Parathyroid adenoma (tissue), 2 donors: ENCODE data around the gene SASH3.
A peak's percentile ranks its signal among the peaks of the same experiment; 100 is the strongest.

Source experiments
- H2AFZ ChIP-seq: fragments of 300-600 bp; sonication (generic); one replicate; pipeline ENCODE4 v1.7.0; 2017; ENCODE audit warnings: antibody characterized with exemption, mild to moderate bottlenecking
- H3K27ac ChIP-seq: fragments of 300-600 bp; sonication (generic); one replicate; pipeline ENCODE4 v1.7.0; 2017
- H3K27me3 ChIP-seq: fragments of 300-600 bp; sonication (generic); one replicate; pipeline ENCODE4 v1.7.0; 2017; ENCODE audit warnings: low read length; ENCODE audit not compliant: control insufficient read depth, insufficient read depth
- H3K36me3 ChIP-seq: fragments of 300-600 bp; sonication (generic); one replicate; pipeline ENCODE4 v1.7.0; 2017; ENCODE audit warnings: low read length; ENCODE audit not compliant: control insufficient read depth, insufficient read depth
- H3K4me1 ChIP-seq: fragments of 300-600 bp; sonication (generic); one replicate; pipeline ENCODE4 v1.7.0; 2017; ENCODE audit warnings: control low read depth
- H3K4me2 ChIP-seq: fragments of 300-600 bp; sonication (generic); one replicate; pipeline ENCODE4 v1.7.0; 2017; ENCODE audit warnings: low read length
- H3K4me3 ChIP-seq: fragments of 300-600 bp; sonication (generic); one replicate; pipeline ENCODE4 v1.7.0; 2017; ENCODE audit warnings: low read depth, low read length
- H3K79me2 ChIP-seq: fragments of 300-600 bp; sonication (generic); one replicate; pipeline ENCODE4 v1.7.0; 2017; ENCODE audit warnings: control low read depth
- H3K9ac ChIP-seq: fragments of 300-600 bp; sonication (generic); one replicate; pipeline ENCODE4 v1.7.0; 2017; ENCODE audit warnings: mild to moderate bottlenecking
- H3K9me3 ChIP-seq: fragments of 300-600 bp; sonication (generic); one replicate; pipeline ENCODE4 v1.7.0; 2017; ENCODE audit warnings: low read length; ENCODE audit not compliant: control insufficient read depth
- CTCF ChIP-seq: fragments of 300-600 bp; sonication (generic); IDR thresholded peaks from one replicate; pipeline ENCODE4 v1.7.0; 2017; ENCODE audit warnings: antibody characterized with exemption, mild to moderate bottlenecking
- donor health status: primary hyperparathyroidism.

The SASH3 gene

DNA sequence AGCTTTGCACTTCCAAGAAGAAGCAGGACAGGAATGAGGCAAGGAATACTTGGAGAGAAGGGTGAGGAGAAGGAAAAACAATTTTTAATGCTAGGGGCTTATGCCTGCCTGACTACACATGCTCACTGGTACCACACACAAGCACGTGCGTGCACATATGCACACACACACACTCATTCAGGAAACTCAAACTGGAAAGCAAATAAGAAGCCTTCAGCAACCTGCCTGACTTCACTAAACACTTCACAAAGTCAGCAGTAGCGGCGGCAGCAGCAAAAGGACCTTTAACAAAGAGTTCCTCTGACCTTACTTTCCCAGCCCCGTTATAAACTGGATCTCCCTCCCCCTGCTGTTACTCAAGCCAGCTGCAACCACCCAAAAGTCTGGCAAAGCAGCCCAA is 60.6 kb downstream of the SASH3 start:
- Histone ChIP-seq H3K27me3 (no peaks in the 10 kb centered on the region), H3K36me3 (no peaks in the 10 kb centered on the region), H3K4me2 (no peak overlapping the region), H3K4me1 (no peaks in the 10 kb centered on the region), H2AFZ (no peak overlapping the region), H3K4me3 (no peak overlapping the region), H3K9ac (no peak overlapping the region), H3K79me2 (no peaks in the 10 kb centered on the region), H3K27ac (no peak overlapping the region), H3K9me3 (no peaks in the 10 kb centered on the region)
- TF ChIP-seq CTCF: no peak

GRCh38 chrX:129842510-129843208 is 62.9 kb downstream of the SASH3 start:
- peak overlapping the region; percentile 74 for H3K4me2 ChIP-seq
- H3K4me3 ChIP-seq: peak overlapping the region; percentile 71
- H3K36me3 ChIP-seq: no peaks in the 10 kb centered on the region
- H3K27me3 ChIP-seq: no peaks in the 10 kb centered on the region
- H2AFZ ChIP-seq: peak overlapping the region; percentile 88
- TF ChIP-seq CTCF: no peak
- no peaks in the 10 kb centered on the region for H3K79me2 ChIP-seq
- H3K9ac ChIP-seq: no peak overlapping the region
- no peaks in the 10 kb centered on the region for H3K4me1 ChIP-seq
- H3K27ac ChIP-seq: no peak overlapping the region
- H3K9me3 ChIP-seq: no peaks in the 10 kb centered on the region

GRCh38 chrX:129843209-129843458 is 63.4 kb downstream of the SASH3 start:
- H3K36me3 ChIP-seq: no peaks in the 10 kb centered on the region
- no peak overlapping the region for H3K27ac ChIP-seq
- H3K9ac ChIP-seq: no peak overlapping the region
- H3K79me2 ChIP-seq: no peaks in the 10 kb centered on the region
- no peaks in the 10 kb centered on the region for H3K4me1 ChIP-seq
- H3K4me2 ChIP-seq: peak overlapping the region; percentile 74
- TF ChIP-seq CTCF: no peak
- H3K4me3 ChIP-seq: peak overlapping the region; percentile 71
- no peaks in the 10 kb centered on the region for H3K27me3 ChIP-seq
- H2AFZ ChIP-seq: peak overlapping the region; percentile 88
- no peaks in the 10 kb centered on the region for H3K9me3 ChIP-seq

DNA sequence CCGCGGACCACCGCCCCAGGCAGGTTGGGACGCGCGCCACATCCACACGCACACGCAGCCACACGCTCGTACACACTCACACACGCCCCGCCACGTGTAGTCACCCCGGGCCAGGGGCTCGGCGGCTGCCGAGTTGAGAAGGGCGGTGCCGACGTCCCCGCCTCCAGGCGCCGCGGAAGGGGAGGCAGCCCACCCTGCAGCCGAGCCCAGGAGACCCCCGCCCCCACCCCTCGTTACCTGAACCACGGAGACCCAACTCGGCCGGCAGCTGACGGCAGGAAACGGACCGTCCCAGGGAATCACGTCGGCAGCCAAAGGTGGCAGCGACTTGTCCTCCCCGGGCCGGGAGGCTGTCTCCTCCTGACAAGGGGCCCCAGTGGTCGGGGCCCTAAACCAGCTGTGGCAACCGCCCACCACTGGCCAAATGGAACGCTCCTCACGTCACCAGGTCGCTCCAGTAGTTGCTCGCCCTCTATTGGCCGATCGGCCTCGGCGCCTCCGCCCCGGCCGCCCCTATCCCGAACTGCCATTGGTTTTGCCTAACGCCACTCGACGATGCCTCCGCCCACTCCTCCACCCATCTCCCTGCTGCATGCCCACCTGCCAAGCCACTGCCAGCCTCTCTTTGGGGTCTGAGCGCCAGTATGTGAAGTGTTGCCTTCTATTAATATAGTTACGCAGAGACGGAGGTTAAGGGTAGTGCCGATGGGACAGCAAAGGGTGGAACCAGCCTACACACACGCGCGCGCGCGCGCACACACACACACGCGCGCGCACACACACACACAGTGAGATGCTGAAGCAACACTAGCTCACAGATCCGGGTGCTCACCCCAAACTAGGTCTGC is 63.9 kb downstream of the SASH3 start, which contains the start of gene ZDHHC9:
TSS of gene ZDHHC9 (minus strand) at position 428 of the 848 bp plus-strand sequence. CDS start 1,941 bp downstream, outside the sequence.
- Histone ChIP-seq H3K27ac (no peak within 1 kb of the TSS), H3K36me3 (no peaks in the 10 kb centered on the region), H3K4me1 (no peaks in the 10 kb centered on the region), H2AFZ (peak within 1 kb of the TSS; percentile 88), H3K27me3 (no peaks in the 10 kb centered on the region), H3K4me2 (peak within 1 kb of the TSS; percentile 82), H3K9ac (no peak within 1 kb of the TSS), H3K79me2 (no peaks in the 10 kb centered on the region), H3K4me3 (peak within 1 kb of the TSS; percentile 71), H3K9me3 (no peaks in the 10 kb centered on the region)
- TF ChIP-seq CTCF: no peak
